Prostate gland (tissue), 2 donors: ENCODE measurements around the gene HRNR. TPM values are rescaled to one million over a fixed set of nuclear protein-coding genes. Genes with fewer than 3 reads are reported as not detected.

Experiments
- DNase-seq: peaks from one replicate; pipeline ENCODE4 v3.0.0-alpha.2; 2019; ENCODE audit warnings: low spot score
- H3K27ac ChIP-seq, 2 donors: fragments of 200-600 bp; sonication (generic); 2 replicates each; pipeline ENCODE4 v1.5.1; 2017 to 2019
- H3K27me3 ChIP-seq: fragments of 200-600 bp; sonication (generic); replicated peaks from 2 replicates; pipeline ENCODE4 v1.5.1; 2019; ENCODE audit not compliant: insufficient read depth
- H3K36me3 ChIP-seq, 2 donors: fragments of 200-600 bp; sonication (generic); 1 replicate in 1 of 2; 2 replicates in 1 of 2; pipeline versions ENCODE4 v1.5.1 to v1.8.1; 2017 to 2019
- H3K4me1 ChIP-seq: fragments of 200-600 bp; sonication (generic); replicated peaks from 2 replicates; pipeline ENCODE4 v1.5.1; 2019
- H3K4me3 ChIP-seq, 2 donors: fragments of 200-600 bp; sonication (generic); 2 replicates each; pipeline ENCODE4 v1.5.1; 2017 to 2019
- H3K9me3 ChIP-seq: fragments of 200-600 bp; sonication (generic); 2 replicates; pipeline ENCODE4 v1.5.1; 2017
- POLR2A ChIP-seq: fragments of 450-650 bp; IDR thresholded peaks from one replicate; pipeline ENCODE4 v1.6.1; 2016; ENCODE audit warnings: antibody characterized with exemption, mild to moderate bottlenecking
- POLR2AphosphoS5 ChIP-seq: sonication (generic); formaldehyde crosslinking; IDR thresholded peaks from one replicate; pipeline ENCODE4 v1.6.1; 2017; ENCODE audit warnings: antibody characterized with exemption
- WGBS: methylation state at CpG from one replicate; pipeline ENCODE4 v1.1.5; 2018; 5-methylcytosine and 5-hydroxymethylcytosine counted together
- intact Hi-C: fragments of 100-400 bp; cut with DNase I; formaldehyde crosslinking; loops from one replicate; pipeline ENCODE4 v1.14.2; 2022
- total RNA-seq, 2 donors: library from RNA; depleted of rRNA; stranded (reverse); fragments of >200 nt; gene quantifications; one replicate each; pipeline ENCODE4 v1.1.0, GENCODE V29; 2016
- TF ChIP-seq, protein P1 (sequence below), 4 experiments: fragments of 200-600 bp in 2 of 4; fragments of 450-650 bp in 2 of 4; sonication (generic) in 2 of 4; IDR thresholded peaks; 1 replicate in 3 of 4; 2 replicates in 1 of 4; pipeline ENCODE4 v1.5.1; 2016 to 2019; ENCODE audit warnings: antibody characterized with exemption in 4 of 4, mild to moderate bottlenecking in 2 of 4, moderate library complexity in 2 of 4

Gene HRNR
- total RNA-seq, 2 donors from 2014 or later: 0.06 TPM; not detected in 1

DNA sequence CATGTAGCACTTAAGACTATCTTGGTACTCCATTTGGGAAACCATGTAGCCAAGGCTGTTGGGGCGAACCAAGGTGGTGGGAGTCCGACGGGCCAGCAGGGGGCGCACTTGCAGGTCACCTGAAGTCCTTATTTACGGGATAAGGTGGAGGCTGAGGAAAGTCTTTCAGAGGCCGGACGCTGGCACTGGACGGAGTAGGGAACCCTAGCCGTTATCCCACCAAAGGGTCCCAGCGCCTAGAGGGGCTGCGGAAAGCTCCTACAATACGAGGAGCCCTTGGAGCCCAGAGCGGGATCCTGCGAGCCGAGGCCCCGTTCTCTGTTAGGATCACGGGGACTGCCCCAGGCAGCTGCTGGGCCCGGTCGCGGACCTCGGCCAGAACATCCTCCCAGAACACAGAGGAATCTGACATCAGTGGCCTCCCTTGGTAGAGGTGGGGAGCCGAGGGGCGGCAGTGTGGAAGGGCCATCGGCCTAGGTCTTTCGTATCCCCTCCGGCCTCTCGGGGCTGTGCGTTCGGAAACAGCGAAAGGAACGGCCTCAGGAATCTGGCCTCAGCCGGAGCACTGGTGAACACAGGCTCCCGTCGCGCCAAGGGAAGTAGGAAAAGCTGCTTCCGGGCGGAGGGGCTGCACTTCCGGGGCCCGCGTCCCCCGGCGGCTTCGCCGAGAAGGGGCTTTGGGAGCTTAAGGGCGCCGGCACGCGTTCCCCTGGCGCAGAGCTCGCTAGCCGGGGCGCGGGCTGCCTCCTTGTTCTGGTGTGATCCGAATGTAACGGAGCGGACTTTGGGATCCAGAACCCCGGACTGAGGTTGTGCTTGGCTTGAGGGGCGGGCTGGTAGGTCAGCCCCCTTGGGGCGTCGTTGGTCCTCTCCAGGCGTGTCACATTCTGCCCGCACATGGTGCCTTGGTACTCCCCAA is 35.1 kb downstream of the HRNR start:
- Histone ChIP-seq H3K27me3 (no peaks in the 10 kb centered on the region), H3K4me3 (peak overlapping the region; percentile 30 to 45), H3K4me1 (peaks cover 20% of the 10 kb centered on the region), H3K36me3 (no peaks in the 10 kb centered on the region), H3K27ac (peak overlapping the region; percentile 53 to 71), H3K9me3 (no peaks in the 10 kb centered on the region)
- TF ChIP-seq, protein P1, sequence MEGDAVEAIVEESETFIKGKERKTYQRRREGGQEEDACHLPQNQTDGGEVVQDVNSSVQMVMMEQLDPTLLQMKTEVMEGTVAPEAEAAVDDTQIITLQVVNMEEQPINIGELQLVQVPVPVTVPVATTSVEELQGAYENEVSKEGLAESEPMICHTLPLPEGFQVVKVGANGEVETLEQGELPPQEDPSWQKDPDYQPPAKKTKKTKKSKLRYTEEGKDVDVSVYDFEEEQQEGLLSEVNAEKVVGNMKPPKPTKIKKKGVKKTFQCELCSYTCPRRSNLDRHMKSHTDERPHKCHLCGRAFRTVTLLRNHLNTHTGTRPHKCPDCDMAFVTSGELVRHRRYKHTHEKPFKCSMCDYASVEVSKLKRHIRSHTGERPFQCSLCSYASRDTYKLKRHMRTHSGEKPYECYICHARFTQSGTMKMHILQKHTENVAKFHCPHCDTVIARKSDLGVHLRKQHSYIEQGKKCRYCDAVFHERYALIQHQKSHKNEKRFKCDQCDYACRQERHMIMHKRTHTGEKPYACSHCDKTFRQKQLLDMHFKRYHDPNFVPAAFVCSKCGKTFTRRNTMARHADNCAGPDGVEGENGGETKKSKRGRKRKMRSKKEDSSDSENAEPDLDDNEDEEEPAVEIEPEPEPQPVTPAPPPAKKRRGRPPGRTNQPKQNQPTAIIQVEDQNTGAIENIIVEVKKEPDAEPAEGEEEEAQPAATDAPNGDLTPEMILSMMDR (IDR thresholded peaks at IDR 0.05): peak; percentile 70 to 94 (median 79)
- TF ChIP-seq POLR2AphosphoS5 (no peak), POLR2A (no peak)
- WGBS: 9% methylated on average over 58 of the region's 62 CpGs
- intact Hi-C loops: loop anchor here (5.0 kb wide), 1 partner anchor 137 kb away; no protein-coding TSS in a partner anchor
- peak; percentile 75 for DNase-seq

DNA sequence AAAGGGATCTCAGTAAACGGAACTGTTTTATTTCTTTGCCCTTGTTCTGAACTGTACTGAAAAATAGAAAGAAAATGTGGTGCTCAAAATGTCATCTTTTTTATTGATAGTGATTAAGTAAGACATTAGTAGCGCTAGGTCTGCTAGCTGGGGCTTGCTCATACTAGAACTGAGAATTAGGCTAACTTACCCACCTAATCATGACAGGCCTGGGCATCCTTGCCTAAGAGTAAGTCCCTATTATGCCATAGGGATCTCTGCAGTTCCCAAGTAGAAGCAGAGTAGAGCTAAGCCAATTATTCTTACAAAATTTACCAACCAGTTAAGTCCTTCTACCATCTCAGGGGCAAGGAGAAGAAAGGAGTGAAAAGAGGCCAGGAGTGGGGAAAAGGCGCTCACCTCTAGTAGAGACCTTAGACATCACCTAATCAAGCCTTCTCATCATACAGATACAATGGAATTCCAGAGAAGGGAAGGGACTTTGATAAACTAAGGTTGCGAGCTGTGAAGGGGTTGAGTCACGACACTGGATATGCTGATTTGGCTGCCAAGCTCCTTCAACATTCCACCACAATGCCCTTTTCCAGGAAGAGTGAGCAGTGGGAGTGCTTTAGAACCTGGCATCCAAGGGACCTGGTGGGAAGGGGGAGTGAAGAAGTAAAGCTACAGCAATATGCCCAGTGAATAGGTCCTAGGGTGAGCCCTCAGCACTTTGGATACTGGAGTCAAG is 37.3 kb downstream of the HRNR start:
- intact Hi-C loops: loop anchor here (5.0 kb wide), 1 partner anchor 134 kb away; no protein-coding TSS in a partner anchor
- H3K4me1 ChIP-seq: peaks cover 13% of the 10 kb centered on the region
- DNase-seq: no peak

DNA sequence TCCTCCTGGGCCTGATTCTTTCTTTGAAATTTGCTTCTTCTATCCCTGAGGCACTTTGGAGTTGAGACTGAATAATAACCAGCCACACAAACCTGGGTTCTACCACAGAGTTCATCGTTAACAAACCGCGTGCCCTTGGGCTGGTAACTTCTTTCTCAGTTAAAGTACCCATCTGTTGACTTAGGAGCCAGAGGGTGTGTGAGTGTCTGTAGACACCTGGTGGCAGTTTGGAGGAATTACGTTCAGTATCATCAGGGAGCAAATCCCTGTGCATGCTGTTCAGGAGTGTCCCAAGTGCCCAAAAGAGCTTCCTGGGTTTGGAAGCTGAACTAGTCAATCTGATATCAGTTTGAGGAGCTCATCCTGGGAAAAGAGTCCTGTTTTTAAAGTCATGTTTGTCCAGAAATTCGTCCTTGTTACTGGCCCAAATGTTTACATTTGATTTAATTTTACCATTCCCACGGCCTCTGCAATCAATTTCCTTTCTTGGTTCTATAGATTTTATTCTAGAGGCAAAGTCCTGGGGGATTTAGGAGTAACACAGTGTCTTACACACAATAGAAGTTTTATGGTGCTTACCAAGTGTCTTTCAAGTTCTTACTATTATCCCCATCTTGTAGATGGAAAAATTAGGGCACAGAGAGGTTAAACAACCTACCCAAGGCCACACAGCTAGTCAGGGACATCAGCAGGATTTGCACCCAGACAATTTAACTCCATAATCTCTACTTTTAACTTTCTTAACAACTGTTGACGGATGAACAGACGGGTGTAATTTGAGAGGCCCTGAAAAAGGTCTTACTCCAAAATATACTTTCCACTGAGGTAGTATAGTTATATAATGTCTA is 38.2 kb downstream of the HRNR start:
- DNase-seq: peak; percentile 55
- TF ChIP-seq POLR2AphosphoS5 (peak; percentile 55), POLR2A (no peak)
- TF ChIP-seq, protein P1 (IDR thresholded peaks at IDR 0.05): peak; percentile 71 to 90 (median 84)
- Histone ChIP-seq H3K9me3 (no peaks in the 10 kb centered on the region), H3K27me3 (no peaks in the 10 kb centered on the region), H3K4me1 (peaks cover 6% of the 10 kb centered on the region), H3K4me3 (no peak overlapping the region), H3K27ac (no peak overlapping the region), H3K36me3 (no peaks in the 10 kb centered on the region)
- WGBS: 36% methylated on average over 8 of the region's 8 CpGs
- intact Hi-C loops: loop anchor here (2.0 to 5.0 kb wide), 2 partner anchors 43 to 133 kb away; no protein-coding TSS in a partner anchor

More for the DNA sequence above, 37.3 kb downstream of the HRNR start:
- Histone ChIP-seq H3K4me3 (no peak overlapping the region), H3K27ac (no peak overlapping the region), H3K36me3 (no peaks in the 10 kb centered on the region), H3K9me3 (no peaks in the 10 kb centered on the region), H3K27me3 (no peaks in the 10 kb centered on the region)
- WGBS: 78% methylated on average over 5 of the region's 5 CpGs
- TF ChIP-seq POLR2A: no peak
- TF ChIP-seq POLR2AphosphoS5: no peak
- TF ChIP-seq, protein P1 (IDR thresholded peaks at IDR 0.05): no peak

DNA sequence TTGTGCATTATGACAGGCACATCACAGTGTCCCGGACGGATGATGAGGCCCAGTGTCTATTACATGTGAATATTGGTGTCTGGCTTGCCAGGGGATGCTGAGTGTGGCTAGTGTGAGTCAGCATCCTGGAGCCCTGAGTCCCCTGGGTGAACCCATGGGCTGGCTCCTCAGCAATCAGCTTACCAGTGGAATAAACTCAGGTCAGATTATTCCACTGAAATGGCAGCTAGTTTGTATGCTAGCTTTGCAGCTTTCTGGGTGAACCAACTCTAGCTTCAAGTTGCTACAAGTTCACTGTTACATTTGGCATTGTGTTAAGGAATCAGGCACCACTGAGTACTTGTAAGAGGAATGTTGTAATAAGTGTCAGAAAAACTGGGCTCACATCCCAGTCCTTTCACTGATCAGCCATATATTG is 41.0 kb downstream of the HRNR start:
- Histone ChIP-seq H3K36me3 (no peaks in the 10 kb centered on the region), H3K9me3 (no peaks in the 10 kb centered on the region), H3K27ac (peak overlapping the region in 1 of 2 donors; percentile 25), H3K4me3 (no peak overlapping the region), H3K4me1 (no peaks in the 10 kb centered on the region), H3K27me3 (no peaks in the 10 kb centered on the region)
- TF ChIP-seq POLR2AphosphoS5: peak; percentile 83
- TF ChIP-seq, protein P1 (IDR thresholded peaks at IDR 0.05): no peak
- 10% methylated on average over 2 of the region's 2 CpGs for WGBS
- intact Hi-C loops: no loop called here
- DNase-seq: peak; percentile 65
